Measurements from ENCODE around the gene CPXM2.

DNA sequence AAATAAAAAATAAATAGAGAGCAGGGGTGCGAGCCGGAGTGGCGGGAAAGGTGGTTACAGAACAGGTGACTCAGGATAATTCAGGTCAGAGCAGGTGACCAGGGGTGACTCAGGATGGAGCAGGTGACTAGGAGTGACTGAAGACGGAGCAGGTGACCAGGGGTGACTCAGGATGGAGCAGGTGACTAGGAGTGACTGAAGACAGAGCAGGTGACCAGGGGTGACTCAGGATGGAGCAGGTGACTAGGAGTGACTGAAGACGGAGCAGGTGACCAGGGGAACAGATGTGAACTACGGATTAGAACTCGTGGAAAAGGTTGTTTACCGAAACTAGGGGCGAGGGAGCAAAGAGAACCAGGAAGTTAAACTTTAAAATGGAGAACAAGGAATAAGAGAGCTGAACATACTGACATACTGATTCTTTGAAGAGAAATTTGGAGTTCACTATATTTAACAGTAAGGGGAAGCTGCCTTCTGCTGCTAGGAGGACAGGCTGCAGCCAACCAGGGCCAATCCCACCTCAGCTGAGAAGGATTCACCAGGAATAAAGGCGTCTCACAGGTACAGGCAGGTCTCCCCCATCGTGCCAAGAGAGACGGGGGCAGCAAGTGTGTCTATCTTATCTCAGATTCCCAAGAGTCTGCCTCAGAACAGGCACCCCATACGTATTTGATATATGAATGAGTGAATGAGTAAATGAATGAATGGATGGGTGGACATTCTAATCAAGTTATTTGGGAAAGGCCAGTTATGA, 101.3 kb downstream of the CPXM2 start:
- TF ChIP-seq, protein P1, sequence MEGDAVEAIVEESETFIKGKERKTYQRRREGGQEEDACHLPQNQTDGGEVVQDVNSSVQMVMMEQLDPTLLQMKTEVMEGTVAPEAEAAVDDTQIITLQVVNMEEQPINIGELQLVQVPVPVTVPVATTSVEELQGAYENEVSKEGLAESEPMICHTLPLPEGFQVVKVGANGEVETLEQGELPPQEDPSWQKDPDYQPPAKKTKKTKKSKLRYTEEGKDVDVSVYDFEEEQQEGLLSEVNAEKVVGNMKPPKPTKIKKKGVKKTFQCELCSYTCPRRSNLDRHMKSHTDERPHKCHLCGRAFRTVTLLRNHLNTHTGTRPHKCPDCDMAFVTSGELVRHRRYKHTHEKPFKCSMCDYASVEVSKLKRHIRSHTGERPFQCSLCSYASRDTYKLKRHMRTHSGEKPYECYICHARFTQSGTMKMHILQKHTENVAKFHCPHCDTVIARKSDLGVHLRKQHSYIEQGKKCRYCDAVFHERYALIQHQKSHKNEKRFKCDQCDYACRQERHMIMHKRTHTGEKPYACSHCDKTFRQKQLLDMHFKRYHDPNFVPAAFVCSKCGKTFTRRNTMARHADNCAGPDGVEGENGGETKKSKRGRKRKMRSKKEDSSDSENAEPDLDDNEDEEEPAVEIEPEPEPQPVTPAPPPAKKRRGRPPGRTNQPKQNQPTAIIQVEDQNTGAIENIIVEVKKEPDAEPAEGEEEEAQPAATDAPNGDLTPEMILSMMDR (IDR thresholded peaks at IDR 0.05): no peak
- TF ChIP-seq POLR2A (IDR thresholded peaks at IDR 0.05): no peak

All from uterus (tissue), 2 donors.